HEK293 (cell line): Measurements from ENCODE around the gene NINL.
"Not testable (repeated sequence)": the region's sequence is repeated elsewhere in the genome, so short reads cannot be mapped to it uniquely, and the experiment has no call there.

Source experiments
- CTCF ChIA-PET: fragments of 350-600 bp; formaldehyde crosslinking; extraction: SDS; loops from one replicate; lab custom pipeline; 2021; ENCODE audit warnings: antibody characterized with exemption; lab: Yijun Ruan, JAX
- POLR2A ChIA-PET: fragments of 300-600 bp; formaldehyde crosslinking; extraction: SDS; loops from one replicate; lab custom pipeline; 2020; ENCODE audit warnings: antibody characterized with exemption, inconsistent platforms; lab: Yijun Ruan, JAX
- H3K27ac ChIP-seq: fragments of 200-500 bp; sonication (Bioruptor generic); 2 replicates; pipeline ENCODE4 v1.5.1; 2014; ENCODE audit warnings: low read depth, low read length, control low read depth, inconsistent platforms; ENCODE audit errors: extremely low read depth
- H3K36me3 ChIP-seq, 2 experiments: fragments of 200-500 bp in 1 of 2; sonication (Bioruptor generic) in 1 of 2; 1 replicate in 1 of 2; 2 replicates in 1 of 2; pipeline ENCODE4 v1.5.1; 2014 to 2017; ENCODE audit warnings: inconsistent platforms in 2 of 2, low read length in 2 of 2; ENCODE audit not compliant: control insufficient read depth in 2 of 2, insufficient read depth in 1 of 2
- H3K4me1 ChIP-seq: fragments of 200-500 bp; sonication (Bioruptor generic); 2 replicates; pipeline ENCODE4 v1.5.1; 2014; ENCODE audit warnings: mild to moderate bottlenecking, low read length, inconsistent platforms; ENCODE audit not compliant: control insufficient read depth, insufficient read depth
- H3K4me3 ChIP-seq: 2 replicates; pipeline ENCODE4 v1.5.1; 2011; ENCODE audit warnings: low read depth, mild to moderate bottlenecking, control low read depth, low read length, moderate library complexity
- H3K9me3 ChIP-seq: fragments of 200-500 bp; sonication (Bioruptor generic); 2 replicates; pipeline ENCODE4 v1.5.1; 2014; ENCODE audit warnings: low read depth, low read length, inconsistent platforms; ENCODE audit not compliant: control insufficient read depth, insufficient read depth
- GLIS2 ChIP-seq: fragments of 450-650 bp; formaldehyde crosslinking; IDR thresholded peaks from 2 replicates; pipeline ENCODE4 v1.5.1; 2016; ENCODE audit warnings: missing biosample characterization, missing genetic modification characterization
- INSM2 ChIP-seq: fragments of 450-650 bp; formaldehyde crosslinking; IDR thresholded peaks from 2 replicates; pipeline ENCODE4 v1.5.1; 2016; ENCODE audit warnings: missing biosample characterization, missing genetic modification characterization
- MYNN ChIP-seq: fragments of 450-650 bp; formaldehyde crosslinking; IDR thresholded peaks from 2 replicates; pipeline ENCODE4 v1.5.1; 2016; ENCODE audit warnings: missing biosample characterization, missing genetic modification characterization, borderline replicate concordance
- SP3 ChIP-seq: fragments of 450-650 bp; formaldehyde crosslinking; IDR thresholded peaks from 2 replicates; pipeline ENCODE4 v1.5.1; 2016; ENCODE audit warnings: missing biosample characterization, missing genetic modification characterization
- ZBTB8A ChIP-seq: fragments of 450-650 bp; formaldehyde crosslinking; IDR thresholded peaks from 2 replicates; pipeline ENCODE4 v1.5.1; 2016; ENCODE audit warnings: missing biosample characterization, missing genetic modification characterization
- ZNF146 ChIP-seq: fragments of 450-650 bp; formaldehyde crosslinking; IDR thresholded peaks from 2 replicates; pipeline ENCODE4 v1.5.1; 2016; ENCODE audit warnings: missing biosample characterization, missing genetic modification characterization
- ZNF2 ChIP-seq: fragments of 450-650 bp; formaldehyde crosslinking; IDR thresholded peaks from 2 replicates; pipeline ENCODE4 v1.5.1; 2016; ENCODE audit warnings: missing biosample characterization, missing genetic modification characterization
- ZNF202 ChIP-seq: fragments of 450-650 bp; formaldehyde crosslinking; IDR thresholded peaks from 2 replicates; pipeline ENCODE4 v1.5.1; 2016; ENCODE audit warnings: missing biosample characterization, missing genetic modification characterization, borderline replicate concordance
- ZNF223 ChIP-seq: fragments of 450-650 bp; formaldehyde crosslinking; IDR thresholded peaks from 2 replicates; pipeline ENCODE4 v1.5.1; 2016; ENCODE audit warnings: missing biosample characterization, missing genetic modification characterization
- ZNF335 ChIP-seq: fragments of 450-650 bp; formaldehyde crosslinking; conservative IDR thresholded peaks from 2 replicates; pipeline ENCODE4 v1.5.1; 2016; ENCODE audit warnings: missing biosample characterization, missing genetic modification characterization
- ZNF529 ChIP-seq: fragments of 450-650 bp; formaldehyde crosslinking; IDR thresholded peaks from 2 replicates; pipeline ENCODE4 v1.5.1; 2017; ENCODE audit warnings: missing genetic modification characterization, missing biosample characterization; ENCODE audit not compliant: insufficient replicate concordance
- ZNF624 ChIP-seq: fragments of 450-650 bp; formaldehyde crosslinking; IDR thresholded peaks from 2 replicates; pipeline ENCODE4 v1.5.1; 2017; ENCODE audit warnings: missing biosample characterization, missing genetic modification characterization
- ZNF626 ChIP-seq: fragments of 450-650 bp; sonication (Bioruptor Pico); formaldehyde crosslinking; IDR thresholded peaks from 2 replicates; pipeline ENCODE4 v1.5.1; 2018; ENCODE audit warnings: missing biosample characterization, missing genetic modification characterization, inconsistent platforms
- ZNF629 ChIP-seq: fragments of 450-650 bp; formaldehyde crosslinking; IDR thresholded peaks from 2 replicates; pipeline ENCODE4 v1.5.1; 2017; ENCODE audit warnings: missing biosample characterization, missing genetic modification characterization
- ZNF658 ChIP-seq: fragments of 450-650 bp; formaldehyde crosslinking; IDR thresholded peaks from 2 replicates; pipeline ENCODE4; 2016; ENCODE audit warnings: missing biosample characterization, missing genetic modification characterization
- ZNF701 ChIP-seq: fragments of 450-650 bp; formaldehyde crosslinking; IDR thresholded peaks from 2 replicates; pipeline ENCODE4 v1.5.1; 2016; ENCODE audit warnings: missing biosample characterization, missing genetic modification characterization
- ZNF768 ChIP-seq: fragments of 450-650 bp; formaldehyde crosslinking; IDR thresholded peaks from 2 replicates; pipeline ENCODE4 v1.5.1; 2018; ENCODE audit warnings: missing biosample characterization, mild to moderate bottlenecking, missing genetic modification characterization
- ZNF792 ChIP-seq: fragments of 450-650 bp; formaldehyde crosslinking; IDR thresholded peaks from 2 replicates; pipeline ENCODE4 v1.5.1; 2016; ENCODE audit warnings: missing biosample characterization, missing genetic modification characterization
- ZNF830 ChIP-seq: fragments of 450-650 bp; IDR thresholded peaks from 2 replicates; pipeline ENCODE4 v1.5.0; 2018; ENCODE audit warnings: missing biosample characterization, missing genetic modification characterization, low read depth, mild to moderate bottlenecking, moderate library complexity
- ZSCAN16 ChIP-seq: fragments of 450-650 bp; formaldehyde crosslinking; IDR thresholded peaks from 2 replicates; pipeline ENCODE4 v1.5.1; 2016; ENCODE audit warnings: missing biosample characterization, missing genetic modification characterization
- TF ChIP-seq, protein P1 (sequence below): fragments of 450-650 bp; formaldehyde crosslinking; IDR thresholded peaks from 2 replicates; pipeline ENCODE4 v1.5.1; 2016; ENCODE audit warnings: missing biosample characterization, missing genetic modification characterization
- TF ChIP-seq, protein P2 (sequence below): fragments of 450-650 bp; formaldehyde crosslinking; IDR thresholded peaks from 2 replicates; pipeline ENCODE4 v1.5.1; 2016; ENCODE audit warnings: missing biosample characterization, missing genetic modification characterization

NINL gene

DNA sequence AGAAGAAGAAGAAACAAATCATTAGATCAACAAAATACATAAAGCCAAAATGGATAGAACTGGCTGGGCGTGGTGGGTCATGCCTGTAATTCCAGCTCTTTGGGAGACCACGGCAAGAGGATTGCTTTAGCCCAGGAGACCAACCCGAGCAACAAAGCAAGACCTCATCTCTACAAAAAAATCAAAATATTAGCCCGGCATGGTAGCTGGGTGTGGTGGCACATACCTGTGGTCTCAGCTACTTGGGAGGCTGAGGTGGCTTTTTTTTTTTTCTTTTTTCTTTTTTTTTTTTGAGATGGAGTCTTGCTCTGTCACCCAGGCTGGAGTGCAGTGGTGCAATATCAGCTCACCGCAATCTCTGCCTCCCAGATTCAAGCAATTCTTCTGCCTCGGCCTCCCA lies 21.5 kb downstream of the NINL start (continued):
- TF ChIP-seq, protein P1, sequence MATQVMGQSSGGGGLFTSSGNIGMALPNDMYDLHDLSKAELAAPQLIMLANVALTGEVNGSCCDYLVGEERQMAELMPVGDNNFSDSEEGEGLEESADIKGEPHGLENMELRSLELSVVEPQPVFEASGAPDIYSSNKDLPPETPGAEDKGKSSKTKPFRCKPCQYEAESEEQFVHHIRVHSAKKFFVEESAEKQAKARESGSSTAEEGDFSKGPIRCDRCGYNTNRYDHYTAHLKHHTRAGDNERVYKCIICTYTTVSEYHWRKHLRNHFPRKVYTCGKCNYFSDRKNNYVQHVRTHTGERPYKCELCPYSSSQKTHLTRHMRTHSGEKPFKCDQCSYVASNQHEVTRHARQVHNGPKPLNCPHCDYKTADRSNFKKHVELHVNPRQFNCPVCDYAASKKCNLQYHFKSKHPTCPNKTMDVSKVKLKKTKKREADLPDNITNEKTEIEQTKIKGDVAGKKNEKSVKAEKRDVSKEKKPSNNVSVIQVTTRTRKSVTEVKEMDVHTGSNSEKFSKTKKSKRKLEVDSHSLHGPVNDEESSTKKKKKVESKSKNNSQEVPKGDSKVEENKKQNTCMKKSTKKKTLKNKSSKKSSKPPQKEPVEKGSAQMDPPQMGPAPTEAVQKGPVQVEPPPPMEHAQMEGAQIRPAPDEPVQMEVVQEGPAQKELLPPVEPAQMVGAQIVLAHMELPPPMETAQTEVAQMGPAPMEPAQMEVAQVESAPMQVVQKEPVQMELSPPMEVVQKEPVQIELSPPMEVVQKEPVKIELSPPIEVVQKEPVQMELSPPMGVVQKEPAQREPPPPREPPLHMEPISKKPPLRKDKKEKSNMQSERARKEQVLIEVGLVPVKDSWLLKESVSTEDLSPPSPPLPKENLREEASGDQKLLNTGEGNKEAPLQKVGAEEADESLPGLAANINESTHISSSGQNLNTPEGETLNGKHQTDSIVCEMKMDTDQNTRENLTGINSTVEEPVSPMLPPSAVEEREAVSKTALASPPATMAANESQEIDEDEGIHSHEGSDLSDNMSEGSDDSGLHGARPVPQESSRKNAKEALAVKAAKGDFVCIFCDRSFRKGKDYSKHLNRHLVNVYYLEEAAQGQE = no peak
- no peak for TF ChIP-seq INSM2 (tag by site-specific recombination)
- TF ChIP-seq, protein P2, sequence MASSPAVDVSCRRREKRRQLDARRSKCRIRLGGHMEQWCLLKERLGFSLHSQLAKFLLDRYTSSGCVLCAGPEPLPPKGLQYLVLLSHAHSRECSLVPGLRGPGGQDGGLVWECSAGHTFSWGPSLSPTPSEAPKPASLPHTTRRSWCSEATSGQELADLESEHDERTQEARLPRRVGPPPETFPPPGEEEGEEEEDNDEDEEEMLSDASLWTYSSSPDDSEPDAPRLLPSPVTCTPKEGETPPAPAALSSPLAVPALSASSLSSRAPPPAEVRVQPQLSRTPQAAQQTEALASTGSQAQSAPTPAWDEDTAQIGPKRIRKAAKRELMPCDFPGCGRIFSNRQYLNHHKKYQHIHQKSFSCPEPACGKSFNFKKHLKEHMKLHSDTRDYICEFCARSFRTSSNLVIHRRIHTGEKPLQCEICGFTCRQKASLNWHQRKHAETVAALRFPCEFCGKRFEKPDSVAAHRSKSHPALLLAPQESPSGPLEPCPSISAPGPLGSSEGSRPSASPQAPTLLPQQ (tag by site-specific recombination) = no peak
- TF ChIP-seq ZNF624 (tag by site-specific recombination) = no peak
- no peak for TF ChIP-seq ZNF768 (tag by site-specific recombination)
- TF ChIP-seq ZNF202 (tag by site-specific recombination) = no peak
- TF ChIP-seq ZNF626 (tag by site-specific recombination) = no peak
- no peak for TF ChIP-seq ZNF2

- no peak for TF ChIP-seq ZNF146 (tag by site-specific recombination)
- no peak for TF ChIP-seq ZNF701 (tag by site-specific recombination)
- no peak for TF ChIP-seq ZNF658 (tag by site-specific recombination)
- TF ChIP-seq ZNF629 = no peak
- TF ChIP-seq SP3 (tag by site-specific recombination) = no peak
- TF ChIP-seq ZSCAN16 (tag by site-specific recombination) = no peak
- no peak for TF ChIP-seq ZNF830 (tag by site-specific recombination)
- no peak for TF ChIP-seq ZNF335 (tag by site-specific recombination)
- TF ChIP-seq GLIS2 (tag by site-specific recombination) = no peak
- no peak for TF ChIP-seq ZNF223 (tag by site-specific recombination)
- no peak for TF ChIP-seq ZNF529 (tag by site-specific recombination)
- no peak for TF ChIP-seq ZBTB8A (tag by site-specific recombination)
- TF ChIP-seq ZNF792 (tag by site-specific recombination) = no peak
- TF ChIP-seq MYNN (tag by site-specific recombination) = no peak
- POLR2A ChIA-PET = no interaction called here
Observed at GRCh38 chr20:25563362-25563761, 22.0 kb downstream of the NINL start.

GRCh38 chr20:25561771-25562170 lies 23.6 kb downstream of the NINL start:
- H3K36me3 ChIP-seq, H3K4me1 ChIP-seq, CTCF ChIA-PET, H3K9me3 ChIP-seq, H3K4me3 ChIP-seq, POLR2A ChIA-PET, H3K27ac ChIP-seq: not testable (repeated sequence)

More at GRCh38 chr20:25563362-25563761, 22.0 kb downstream of the NINL start:
- no peak overlapping the region for H3K4me3 ChIP-seq
- H3K36me3 ChIP-seq = no peaks in the 10 kb centered on the region; a peak in 1 of 3 replicates
- no peak overlapping the region for H3K27ac ChIP-seq
- H3K4me1 ChIP-seq = no peaks in the 10 kb centered on the region
- CTCF ChIA-PET = no interaction called here
- H3K9me3 ChIP-seq = no peaks in the 10 kb centered on the region
